ENCODE results near the gene OOSP1.
A peak's percentile ranks its signal among the peaks of the same experiment; 100 is the strongest.

Gene OOSP1

GRCh38 chr11:59954219-59954847 lies 16.1 kb downstream of the OOSP1 start:
- no peak for TF ChIP-seq CTCF (IDR thresholded peaks at IDR 0.05; ENCODE audit: low read depth, low read length)
- no peak for TF ChIP-seq MAX (IDR thresholded peaks at IDR 0.05; ENCODE audit: low read depth, low read length)
- DNase-seq (ENCODE audit: low read depth), result peak; percentile 64
- no peak overlapping the region for H3K4me3 ChIP-seq (ENCODE audit: low read depth, low read length)

GRCh38 chr11:59957094-59957493 lies 18.9 kb downstream of the OOSP1 start:
- no peak for DNase-seq (ENCODE audit: low read depth)

GRCh38 chr11:59960502-59961381 lies 22.5 kb downstream of the OOSP1 start:
- TF ChIP-seq CTCF (IDR thresholded peaks at IDR 0.05; ENCODE audit: low read depth, low read length) (no peak), MYC (IDR thresholded peaks at IDR 0.05; ENCODE audit: low read depth, low read length) (no peak), MAX (IDR thresholded peaks at IDR 0.05; ENCODE audit: low read depth, low read length) (no peak), POLR2A (IDR thresholded peaks at IDR 0.05; ENCODE audit: extremely low read depth, insufficient read length) (no peak)
- H3K4me3 ChIP-seq (ENCODE audit: low read depth, low read length), result no peak overlapping the region
- DNase-seq (ENCODE audit: low read depth), result peak; percentile 10

More at GRCh38 chr11:59957094-59957493, 18.9 kb downstream of the OOSP1 start:
- TF ChIP-seq POLR2A (IDR thresholded peaks at IDR 0.05; ENCODE audit: extremely low read depth, insufficient read length) (no peak), CTCF (IDR thresholded peaks at IDR 0.05; ENCODE audit: low read depth, low read length) (no peak), MYC (IDR thresholded peaks at IDR 0.05; ENCODE audit: low read depth, low read length) (no peak), MAX (IDR thresholded peaks at IDR 0.05; ENCODE audit: low read depth, low read length) (no peak)
- H3K4me3 ChIP-seq (ENCODE audit: low read depth, low read length), result no peak overlapping the region

GRCh38 chr11:59962107-59962482 lies 23.9 kb downstream of the OOSP1 start:
- TF ChIP-seq POLR2A (IDR thresholded peaks at IDR 0.05; ENCODE audit: extremely low read depth, insufficient read length) (no peak), MAX (IDR thresholded peaks at IDR 0.05; ENCODE audit: low read depth, low read length) (no peak), MYC (IDR thresholded peaks at IDR 0.05; ENCODE audit: low read depth, low read length) (no peak), CTCF (IDR thresholded peaks at IDR 0.05; ENCODE audit: low read depth, low read length) (no peak)
- no peak for DNase-seq (ENCODE audit: low read depth)
- H3K4me3 ChIP-seq (ENCODE audit: low read depth, low read length), result no peak overlapping the region

GRCh38 chr11:59963733-59964132 lies 25.5 kb downstream of the OOSP1 start, which contains the start of gene OOSP4A:
TSS of gene OOSP4A (plus strand) at chr11:59964033. CDS start at chr11:59964033, 0 bp downstream.
- DNase-seq (ENCODE audit: low read depth), result no peak
- no peak for TF ChIP-seq CTCF (IDR thresholded peaks at IDR 0.05; ENCODE audit: low read depth, low read length)
- no peak for TF ChIP-seq MAX (IDR thresholded peaks at IDR 0.05; ENCODE audit: low read depth, low read length)
- no peak for TF ChIP-seq POLR2A (IDR thresholded peaks at IDR 0.05; ENCODE audit: extremely low read depth, insufficient read length)
- TF ChIP-seq MYC (IDR thresholded peaks at IDR 0.05; ENCODE audit: low read depth, low read length), result no peak
- H3K4me3 ChIP-seq (ENCODE audit: low read depth, low read length), result no peak within 1 kb of the TSS

All from NB4 (cell line).